Middle frontal gyrus (tissue), 1 donor: ENCODE results near the gene BAIAP3.

ENCODE experiments used
- DNase-seq: peaks from one replicate; pipeline ENCODE4 v3.0.0-alpha.2; 2015; ENCODE audit warnings: low spot score; ENCODE audit errors: extremely low spot score

Gene BAIAP3

DNA sequence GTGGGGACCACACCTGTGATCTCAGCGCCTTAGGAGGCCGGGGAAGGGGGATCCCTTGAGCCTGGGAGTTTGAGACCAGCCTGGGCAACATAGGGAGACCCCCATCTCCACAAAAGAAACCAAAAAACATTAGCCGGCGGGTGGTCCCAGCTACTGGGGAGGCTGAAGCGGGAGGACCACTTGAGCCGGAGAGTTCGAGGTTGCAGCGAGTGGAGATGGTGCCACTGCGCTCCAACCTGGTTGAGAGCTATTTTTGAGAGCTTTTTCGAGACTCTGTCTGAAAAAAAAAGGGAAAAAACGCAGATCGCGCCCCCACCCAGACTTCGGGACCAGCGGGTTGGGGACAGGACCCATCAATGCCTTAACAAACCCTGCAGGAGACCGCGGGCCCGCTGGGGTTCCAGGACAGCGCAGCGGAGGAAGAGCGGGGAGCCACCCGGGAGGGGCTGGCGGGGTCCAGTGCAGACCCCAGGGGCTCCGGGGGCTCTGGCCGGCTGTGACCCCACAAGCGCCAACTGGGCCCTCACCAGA, 762 bp upstream of the BAIAP3 start:
- no peak for DNase-seq

GRCh38 chr16:1333854-1334700, 632 bp downstream of the BAIAP3 start:
- no peak for DNase-seq

- no peak for DNase-seq
These were observed 1.3 kb downstream of the BAIAP3 start for GRCh38 chr16:1334739-1335138.

DNA sequence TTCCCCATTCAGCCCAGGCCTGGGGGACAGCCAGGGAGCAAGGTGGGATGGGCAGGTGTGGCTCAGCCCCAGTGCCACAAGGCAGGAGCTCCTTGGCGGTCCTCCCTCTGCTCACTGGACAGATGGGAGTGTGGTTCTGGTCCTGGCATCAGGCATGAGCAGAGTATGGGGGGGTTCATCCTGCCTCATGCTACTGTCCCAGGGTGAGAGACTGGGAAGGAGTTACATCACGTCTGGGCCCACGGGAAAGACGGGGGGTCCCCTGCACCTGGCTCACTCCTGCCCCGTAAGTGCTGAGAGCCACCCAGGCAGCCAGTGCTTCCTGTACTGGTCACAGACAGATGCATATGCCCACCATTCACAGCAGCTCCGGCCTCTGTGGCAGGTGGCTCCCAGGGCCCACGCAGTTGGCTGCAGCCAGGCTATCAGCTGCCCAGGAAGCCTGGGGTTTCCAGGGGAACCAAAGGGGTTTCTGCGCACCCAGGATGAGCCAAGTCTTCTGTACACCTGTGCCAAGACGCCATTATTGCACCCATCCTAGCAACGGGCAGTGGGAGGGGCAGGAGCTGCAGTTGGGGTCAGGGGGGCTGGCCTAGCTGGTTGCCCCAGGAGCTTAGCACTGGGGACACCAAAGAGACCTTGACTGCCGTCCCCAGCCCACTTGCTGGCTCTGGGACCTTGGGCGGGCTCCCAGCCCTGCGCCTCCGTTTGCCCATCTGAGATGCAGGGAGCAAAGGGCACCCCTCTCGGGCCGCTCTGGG, 1.9 kb downstream of the BAIAP3 start:
- no peak for DNase-seq

GRCh38 chr16:1335996-1336395, 2.6 kb downstream of the BAIAP3 start:
- no peak for DNase-seq

DNA sequence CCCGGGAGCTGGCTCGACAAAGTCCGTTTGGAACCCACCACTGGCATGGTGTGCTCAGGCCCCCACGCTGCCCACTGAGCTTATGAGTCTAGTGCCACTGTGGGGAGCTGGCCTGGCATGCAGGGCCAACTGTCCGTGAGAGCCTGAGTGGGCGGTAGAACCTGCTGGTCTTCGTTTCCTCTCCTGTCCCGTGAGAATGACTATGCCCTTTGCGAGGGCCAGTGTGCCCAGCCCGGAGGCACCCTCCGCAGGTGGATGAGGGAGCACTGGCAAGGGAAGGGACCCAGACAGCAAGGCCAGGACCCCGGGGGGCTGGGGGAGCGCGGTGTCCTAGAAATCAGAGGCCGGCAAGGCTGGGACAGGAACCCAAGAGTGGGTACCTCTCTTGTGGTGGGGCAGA, 3.2 kb downstream of the BAIAP3 start:
- no peak for DNase-seq

GRCh38 chr16:1337486-1337885, 4.0 kb downstream of the BAIAP3 start:
- no peak for DNase-seq

- DNase-seq = no peak
These were observed 4.8 kb downstream of the BAIAP3 start for GRCh38 chr16:1338119-1338730.

- no peak for DNase-seq
These were observed 5.6 kb downstream of the BAIAP3 start for GRCh38 chr16:1338855-1339675.

- DNase-seq = no peak
These were observed 7.5 kb downstream of the BAIAP3 start for GRCh38 chr16:1340730-1341494.

DNA sequence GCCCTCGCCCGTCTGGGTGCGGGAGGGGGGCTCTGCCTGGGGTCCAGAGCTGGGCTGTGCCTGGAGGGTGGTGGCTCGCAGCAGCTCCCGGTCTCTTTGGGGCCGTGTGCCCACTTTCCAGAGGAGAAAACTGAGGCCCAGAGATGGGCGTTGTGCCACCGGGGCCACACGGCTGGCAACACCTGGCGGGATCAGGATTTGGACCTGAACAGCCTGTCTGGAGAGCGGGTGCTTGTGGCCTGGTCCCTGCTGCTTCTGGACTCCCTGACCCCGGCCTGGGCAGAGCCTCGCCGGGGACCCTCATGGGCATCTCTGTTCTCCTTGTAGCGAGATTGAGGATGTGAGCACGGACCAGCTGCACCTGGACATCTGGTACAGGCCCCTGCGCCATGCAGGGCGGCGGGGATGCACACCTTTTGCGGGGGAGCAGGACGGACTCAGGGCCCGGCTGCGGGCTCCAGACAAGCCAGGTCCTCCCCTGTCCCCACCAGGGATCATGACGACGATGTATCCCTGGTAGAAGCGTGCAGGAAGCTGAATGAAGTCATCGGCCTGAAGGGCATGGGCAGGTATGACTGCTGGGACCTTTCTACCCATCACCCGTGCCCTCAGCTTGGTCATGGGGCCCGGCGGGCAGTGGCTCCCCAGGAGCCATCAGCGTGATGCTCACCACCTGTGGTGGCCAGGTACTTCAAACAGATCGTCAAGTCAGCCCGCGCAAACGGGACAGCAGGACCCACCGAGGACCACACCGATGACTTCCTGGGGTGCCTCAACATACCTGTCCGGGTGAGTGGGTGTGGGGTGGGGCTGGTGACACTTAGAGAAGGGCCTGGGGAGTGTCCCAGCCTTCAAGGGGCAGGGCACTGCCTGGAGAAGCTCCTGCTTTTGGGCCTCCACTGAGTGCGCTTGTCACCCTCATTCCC, 8.3 kb downstream of the BAIAP3 start:
- DNase-seq = no peak

DNA sequence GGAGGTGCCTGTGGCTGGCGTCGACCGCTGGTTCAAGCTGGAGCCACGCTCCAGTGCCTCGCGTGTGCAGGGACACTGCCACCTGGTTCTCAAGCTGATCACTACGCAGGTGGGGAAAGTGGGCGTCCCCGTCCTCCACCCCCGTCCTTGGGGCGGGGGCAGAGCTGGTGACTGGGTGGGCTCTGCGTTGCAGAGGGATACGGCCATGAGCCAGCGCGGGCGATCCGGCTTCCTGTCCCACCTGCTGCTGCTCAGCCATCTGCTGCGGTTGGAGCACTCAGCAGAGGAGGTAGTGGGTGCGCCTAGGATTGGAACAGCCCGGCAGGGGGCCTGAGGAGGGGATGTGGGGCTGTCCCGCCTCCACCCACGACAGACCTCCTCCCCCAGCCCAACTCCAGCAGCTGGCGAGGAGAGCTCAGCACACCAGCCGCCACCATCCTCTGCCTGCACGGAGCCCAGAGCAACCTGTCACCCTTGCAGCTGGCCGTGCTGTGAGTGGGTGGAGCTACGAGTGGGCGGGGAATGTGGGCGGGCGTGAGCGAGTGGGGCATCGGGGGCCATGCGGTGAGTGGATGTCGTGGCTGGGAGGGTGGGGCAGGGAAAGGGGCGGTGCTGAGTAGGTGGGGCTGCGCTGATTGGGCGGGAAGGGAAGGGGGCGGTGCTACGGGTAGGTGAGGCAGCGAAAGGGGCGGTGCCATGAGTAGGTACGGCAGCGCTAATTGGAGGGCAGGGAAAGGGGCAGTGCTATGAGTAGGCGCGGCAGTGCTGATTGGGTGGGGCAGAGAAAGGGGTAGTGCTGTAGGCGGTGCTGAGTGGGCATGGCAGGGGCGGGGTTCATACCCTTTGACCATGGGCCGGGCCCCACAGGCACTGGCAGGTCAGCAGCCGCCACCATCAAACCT, 9.3 kb downstream of the BAIAP3 start:
- peak; percentile 41 for DNase-seq

DNA sequence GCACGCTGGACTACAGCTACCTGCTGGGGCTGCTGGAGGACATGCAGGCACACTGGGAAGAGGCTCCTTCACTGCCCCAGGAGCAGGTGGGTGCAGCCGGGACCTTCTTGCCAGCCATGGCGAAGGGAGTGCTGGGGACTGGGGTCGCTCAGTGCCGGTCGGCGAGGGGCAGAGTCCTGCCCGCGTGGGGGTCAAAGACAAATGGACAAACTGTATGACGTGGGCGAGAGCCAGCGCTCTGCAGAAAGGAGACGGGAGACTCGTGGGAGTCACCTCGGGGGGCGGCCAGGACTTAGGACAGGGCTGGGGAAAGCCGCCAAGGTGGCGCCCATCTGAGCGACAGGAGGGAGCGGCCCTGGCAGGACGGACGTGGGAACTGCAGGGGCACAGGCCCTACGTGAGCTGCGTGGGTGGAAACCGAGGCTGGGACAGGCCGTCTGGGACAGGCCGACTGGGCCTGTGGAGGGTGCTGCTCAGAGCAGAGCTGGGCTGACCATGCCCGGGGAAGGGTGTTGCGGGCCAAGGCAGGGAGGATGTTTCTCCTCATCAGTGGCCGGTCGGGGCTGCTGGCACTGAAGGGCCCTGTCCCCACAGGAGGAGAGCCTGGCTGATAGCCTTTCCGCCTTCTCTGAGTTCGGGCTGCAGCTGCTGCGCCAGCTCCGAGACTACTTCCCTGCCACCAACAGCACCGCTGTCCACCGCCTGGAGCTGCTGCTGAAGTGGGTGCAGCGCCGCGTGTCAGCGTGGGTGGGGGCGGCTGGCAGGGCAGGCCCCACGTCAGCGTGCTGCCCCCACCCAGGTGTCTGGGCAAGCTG, 10.2 kb downstream of the BAIAP3 start:
- DNase-seq = no peak

GRCh38 chr16:1344499-1344898, 11.1 kb downstream of the BAIAP3 start:
- no peak for DNase-seq

- DNase-seq = no peak
These were observed 11.6 kb downstream of the BAIAP3 start for GRCh38 chr16:1345087-1345486.

- no peak for DNase-seq
These were observed 12.4 kb downstream of the BAIAP3 start for GRCh38 chr16:1345651-1346421.
